ENCODE measurements around the gene NUP210.

The NUP210 gene

DNA sequence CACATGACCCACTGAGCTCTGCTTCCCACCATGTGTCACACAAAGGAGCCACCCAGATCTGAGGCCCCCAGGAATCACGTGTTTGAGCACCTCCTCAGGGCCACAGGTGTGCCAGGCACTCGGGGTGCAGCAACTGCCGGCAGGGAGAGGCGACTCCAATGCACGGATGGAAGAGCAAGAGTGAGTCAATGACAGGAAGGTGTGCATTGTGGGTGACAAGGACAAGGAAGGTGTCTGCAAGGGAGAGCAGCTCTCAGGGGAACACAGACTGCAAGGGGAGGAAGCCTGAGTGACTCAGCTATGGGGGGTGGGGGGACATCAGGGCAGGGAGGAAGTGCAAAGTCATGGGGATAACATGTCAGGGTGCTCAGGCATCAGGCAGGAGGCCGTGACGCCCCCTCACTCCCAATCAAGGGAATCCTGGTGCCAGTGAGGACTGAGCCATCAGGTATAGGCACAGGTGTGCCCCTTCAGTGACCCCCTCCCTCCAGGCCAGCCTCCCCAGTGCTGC, 67.4 kb downstream of the NUP210 start:
- DNase-seq: no peak

GRCh38 chr3:13349823-13350222, 70.3 kb downstream of the NUP210 start:
- DNase-seq: no peak

- DNase-seq: peak in 1 of 56 donors; percentile 16
Measured at GRCh38 chr3:13348661-13349396, 71.3 kb downstream of the NUP210 start.

DNA sequence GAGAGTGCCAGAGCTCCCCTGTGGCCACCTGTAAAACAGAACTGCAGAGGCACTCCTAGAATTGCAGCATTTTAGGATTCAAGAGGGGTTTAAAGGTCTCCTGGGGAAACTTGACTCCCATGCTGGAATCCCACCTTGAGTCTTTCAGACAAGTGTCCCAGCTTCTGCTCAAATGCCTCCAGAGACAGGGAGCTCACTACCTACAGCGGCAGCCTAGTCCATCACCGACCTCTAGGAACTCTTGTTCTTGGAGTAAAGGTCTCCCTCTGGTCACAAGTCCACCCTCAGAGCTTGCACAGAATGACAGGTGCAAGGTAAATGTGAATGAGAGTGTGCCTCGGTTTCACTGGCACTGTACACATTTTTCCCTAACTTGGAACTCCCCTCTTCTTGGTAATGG, 72.0 kb downstream of the NUP210 start:
- no peak for DNase-seq

DNA sequence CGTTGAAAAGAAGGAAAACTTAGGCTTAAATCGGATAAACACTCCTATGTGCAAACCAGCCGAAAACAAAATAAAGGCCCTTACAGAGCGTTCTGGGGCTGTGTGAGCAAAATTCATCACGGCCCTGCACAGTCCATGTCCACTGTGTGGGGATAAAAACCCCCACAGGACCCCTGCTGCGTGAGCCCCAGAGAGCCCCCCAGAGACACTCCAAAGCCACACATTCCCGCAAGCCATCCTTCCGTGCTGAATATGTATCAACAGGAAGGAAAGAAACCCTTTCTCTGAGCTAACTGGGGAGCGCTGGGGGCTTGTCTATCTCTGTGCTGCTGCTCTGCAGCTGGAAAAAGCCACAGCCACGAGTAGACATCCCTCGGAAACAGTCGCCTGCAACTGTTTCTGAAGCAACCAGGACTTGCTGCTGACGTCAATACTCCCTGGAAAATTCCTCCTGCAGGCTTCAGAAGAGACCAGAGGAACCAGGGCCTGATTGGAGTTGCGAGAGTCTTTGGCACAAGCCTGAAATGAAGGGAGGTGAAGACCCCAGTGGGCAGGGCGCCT, 72.7 kb downstream of the NUP210 start:
- peak in 1 of 56 donors; percentile 18 for DNase-seq

- peak in 10 of 56 donors; percentile 7 to 67 (median 20) for DNase-seq
Measured at GRCh38 chr3:13346481-13347389, 73.4 kb downstream of the NUP210 start.

DNA sequence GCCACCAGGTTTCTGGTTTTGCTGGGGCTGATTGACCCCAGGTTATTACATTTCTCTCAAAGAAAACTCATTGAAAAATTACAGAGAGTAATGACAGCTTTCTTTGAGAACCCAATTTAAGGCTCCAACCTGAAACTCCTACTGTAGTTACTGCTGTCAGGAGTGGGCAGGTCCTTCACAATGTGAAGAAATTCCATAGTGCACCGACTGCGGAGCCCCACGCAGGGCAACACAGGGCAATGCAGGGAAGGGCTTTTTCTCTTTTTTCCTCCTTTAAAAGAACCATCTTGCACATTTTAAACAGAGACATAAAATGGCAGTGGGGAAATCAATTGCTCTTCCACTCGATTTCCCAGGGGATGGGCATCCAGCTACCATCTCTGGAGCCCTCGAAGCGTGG, 74.3 kb downstream of the NUP210 start:
- no peak for DNase-seq

DNA sequence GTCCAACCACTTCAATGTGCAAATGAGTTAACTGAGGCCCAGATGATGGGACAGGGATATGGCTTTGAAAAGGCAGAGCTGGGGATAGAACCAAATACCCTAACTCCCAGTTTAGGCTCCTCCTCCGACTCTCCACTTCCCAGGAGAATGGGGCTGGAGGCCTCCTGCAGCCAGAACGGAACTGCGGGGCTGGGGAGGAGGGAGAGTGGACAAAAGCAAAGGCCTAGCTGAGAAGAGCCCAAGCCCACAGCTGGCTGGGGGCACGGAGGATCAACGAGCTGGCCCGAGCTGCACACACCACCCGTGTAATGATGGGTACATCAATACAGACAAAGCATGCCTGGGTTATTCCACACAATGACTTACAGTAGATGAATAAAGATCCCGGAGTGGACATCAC, 74.8 kb downstream of the NUP210 start:
- no peak for DNase-seq

GRCh38 chr3:13344663-13345062, 75.5 kb downstream of the NUP210 start:
- no peak for DNase-seq

DNA sequence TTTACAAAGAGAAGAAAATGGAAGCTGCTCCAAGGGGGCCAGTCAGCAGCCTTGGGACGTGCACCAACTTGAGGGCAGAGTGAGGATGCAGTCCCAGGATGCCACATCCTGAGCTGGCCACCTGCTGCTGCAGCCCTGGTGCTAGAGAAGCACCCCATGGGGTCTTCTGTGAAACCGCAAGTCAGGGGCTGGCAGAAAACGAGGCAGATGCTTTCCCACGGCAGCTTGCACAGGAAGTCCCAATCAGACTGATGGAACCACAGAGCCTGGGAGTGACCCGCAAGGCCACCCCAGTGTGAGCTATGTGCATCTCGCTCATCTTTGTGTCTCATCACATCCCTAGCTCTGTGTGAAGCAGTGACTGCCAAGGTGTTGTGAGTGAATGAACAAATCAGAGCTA, 76.5 kb downstream of the NUP210 start:
- no peak for DNase-seq

- DNase-seq: no peak
Measured at GRCh38 chr3:13341229-13341905, 78.8 kb downstream of the NUP210 start.

DNA sequence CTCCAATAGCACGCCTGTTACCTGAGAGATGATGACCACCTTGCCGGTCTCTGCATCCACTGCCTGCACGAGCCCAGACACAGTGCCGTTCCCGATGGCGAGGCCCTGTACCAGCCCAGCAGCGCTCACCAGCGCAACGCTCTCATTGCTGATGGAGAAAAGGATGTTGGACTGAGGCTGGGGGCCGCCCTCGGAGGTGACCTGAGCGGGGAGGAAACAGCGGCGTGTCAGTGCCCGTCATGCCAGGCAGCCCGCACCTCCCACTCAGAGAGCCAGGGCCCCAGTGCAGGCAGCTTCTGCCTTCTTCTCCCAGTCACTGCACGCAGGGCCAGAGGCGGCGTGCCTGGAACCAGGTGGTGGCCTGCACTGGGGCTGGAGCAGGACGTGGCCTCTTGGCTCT, 80.3 kb downstream of the NUP210 start:
- no peak for DNase-seq

DNA sequence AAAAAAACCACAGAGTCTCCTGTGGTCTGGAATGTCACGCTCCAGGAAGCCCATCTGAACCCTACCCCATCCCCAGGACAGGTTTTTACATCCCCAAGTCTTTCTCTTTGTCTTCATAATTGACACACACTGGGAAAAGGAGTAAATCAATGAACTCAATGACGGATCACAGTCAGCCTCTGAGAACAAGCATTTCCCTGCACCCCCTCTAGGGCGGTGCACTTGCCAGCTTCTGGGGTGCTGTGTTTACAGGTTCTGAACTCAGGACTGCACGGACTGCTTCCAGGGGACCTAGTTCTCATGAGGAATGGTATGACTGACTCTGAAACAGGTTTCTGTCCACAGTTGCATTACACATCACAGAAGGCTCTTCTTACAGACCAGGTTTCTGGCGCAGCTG, 81.1 kb downstream of the NUP210 start:
- no peak for DNase-seq

DNA sequence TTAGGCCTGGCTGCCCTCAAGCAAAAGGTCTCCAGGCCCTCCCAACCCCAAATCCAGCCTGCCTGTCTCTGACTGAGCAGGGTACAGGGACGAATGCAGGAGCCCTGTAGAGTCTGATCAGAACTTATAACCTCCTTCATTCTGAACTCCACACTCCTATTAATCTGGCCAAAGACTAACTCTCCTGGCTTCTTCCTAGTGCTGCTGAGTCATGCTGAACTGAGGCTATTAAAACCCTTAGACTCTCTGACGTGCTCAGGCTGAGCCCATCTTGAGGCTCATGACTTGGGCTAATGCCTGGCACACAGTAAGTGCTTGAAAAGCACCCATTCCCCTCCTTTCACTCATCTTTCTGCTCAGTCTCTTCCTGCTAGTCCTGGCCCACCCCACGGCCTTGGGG, 81.9 kb downstream of the NUP210 start:
- DNase-seq: no peak

DNA sequence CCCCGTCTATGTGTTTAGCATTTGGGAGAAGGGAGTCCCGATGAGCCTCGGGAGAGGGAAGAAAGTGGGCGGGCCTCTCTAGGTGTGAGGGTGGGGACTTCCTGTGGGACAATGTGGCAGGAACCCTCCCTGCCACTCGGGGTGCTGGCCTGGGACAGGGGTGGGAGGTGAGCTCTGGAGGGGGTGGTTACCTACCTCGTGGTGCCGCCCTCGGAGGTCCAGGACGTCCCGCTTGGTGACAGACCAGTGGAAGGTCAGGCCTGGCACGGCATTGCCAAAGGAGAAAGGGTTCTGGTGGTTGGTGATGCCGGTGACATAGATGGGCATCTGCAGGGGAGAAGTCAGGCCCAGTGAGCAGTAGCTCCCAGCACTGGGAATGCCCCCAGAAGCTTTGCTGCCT, 83.5 kb downstream of the NUP210 start:
- no peak for DNase-seq

GRCh38 chr3:13335503-13335902, 84.6 kb downstream of the NUP210 start:
- no peak for DNase-seq

DNA sequence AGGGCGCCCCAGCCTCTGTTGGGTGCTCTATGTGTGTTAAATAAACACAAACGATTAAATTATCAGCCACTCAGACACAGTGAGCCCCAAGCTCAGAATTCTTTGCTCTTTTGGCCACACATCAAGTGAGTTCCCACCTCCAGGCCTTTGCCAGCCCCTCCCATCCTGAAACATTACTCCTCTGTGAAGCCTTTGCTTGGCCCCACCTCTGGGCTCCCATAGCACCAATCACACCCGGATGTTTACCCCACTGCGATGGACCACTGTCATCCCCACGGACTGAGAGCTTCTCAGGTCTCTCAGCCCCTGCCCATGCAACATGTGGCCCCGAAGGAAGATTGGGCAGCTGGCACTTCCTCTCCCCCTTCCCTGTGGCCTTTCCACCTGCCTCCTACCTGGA, 85.1 kb downstream of the NUP210 start:
- no peak for DNase-seq

- DNase-seq: no peak
Measured at GRCh38 chr3:13333236-13333897, 86.8 kb downstream of the NUP210 start.

GRCh38 chr3:13332740-13333139, 87.4 kb downstream of the NUP210 start:
- DNase-seq: no peak

GRCh38 chr3:13332158-13332557, 88.0 kb downstream of the NUP210 start:
- DNase-seq: no peak

- no peak for DNase-seq
Measured at GRCh38 chr3:13329746-13330145, 90.4 kb downstream of the NUP210 start.
